GM19468 (cell line): ENCODE data around the gene CCR1.

ENCODE experiments used
- ATAC-seq: cut with Tn5 transposase; IDR thresholded peaks from one replicate; pipeline ENCODE4 v1.9.1; 2021; ENCODE audit warnings: mild to moderate bottlenecking, moderate library complexity, moderate number of reproducible peaks; ENCODE audit not compliant: unreplicated experiment; ENCODE audit errors: extremely low read depth

The CCR1 gene

GRCh38 chr3:46208167-46208704 lies at the start of gene CCR1:
TSS of gene CCR1 (minus strand) at chr3:46208313. CDS start at chr3:46204313, 4,000 bp downstream.
- peak; percentile 45 for ATAC-seq

- ATAC-seq = no peak
Measured at GRCh38 chr3:46252980-46253379, 44.9 kb upstream of the CCR1 start.

- no peak for ATAC-seq
Measured at GRCh38 chr3:46245146-46245545, 37.0 kb upstream of the CCR1 start.

- no peak for ATAC-seq
Measured at GRCh38 chr3:46243560-46243959, 35.4 kb upstream of the CCR1 start.

DNA sequence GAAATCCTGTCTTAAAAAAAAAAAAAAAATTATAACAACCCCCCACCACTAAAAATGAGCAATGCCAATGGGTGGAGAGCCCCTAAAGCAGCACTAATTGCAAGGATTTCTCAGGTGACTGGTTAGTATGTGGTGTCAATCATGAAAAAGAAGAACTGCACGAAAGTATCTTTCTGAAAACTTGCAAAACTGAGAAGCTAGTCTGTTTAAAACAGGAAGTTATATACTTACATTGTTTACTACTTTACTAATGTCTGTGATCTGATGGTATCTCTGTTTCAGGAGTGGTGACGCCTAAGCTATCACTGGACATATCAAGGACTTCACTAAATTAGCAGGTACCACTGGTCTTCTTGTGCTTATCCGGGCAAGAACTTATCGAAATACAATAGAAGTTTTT lies 34.0 kb upstream of the CCR1 start, which contains the start of gene CCR3:
TSS of gene CCR3 (plus strand) at position 341 of the 400 bp plus-strand sequence. CDS start 22,699 bp downstream, outside the sequence.
- peak; percentile 47 for ATAC-seq

DNA sequence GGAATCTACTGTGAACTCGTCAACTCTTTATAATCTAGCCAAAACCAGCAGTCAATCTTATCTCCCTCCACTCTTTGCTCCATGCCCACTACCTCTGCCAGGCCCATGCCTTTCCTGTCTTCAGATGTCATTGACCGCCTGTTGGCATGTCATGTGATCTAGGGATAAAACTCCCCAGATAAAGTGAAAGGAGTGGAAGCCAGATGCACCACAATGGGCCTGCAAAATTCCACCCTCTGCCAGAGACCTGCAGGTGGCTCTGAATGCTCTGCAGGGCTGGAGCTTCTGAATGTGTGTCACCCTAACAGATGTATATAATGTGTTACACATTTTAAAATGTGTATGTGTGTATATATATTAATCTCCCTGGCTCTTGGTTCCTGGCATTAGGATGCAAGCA lies 31.8 kb upstream of the CCR1 start:
- no peak for ATAC-seq

- no peak for ATAC-seq
Measured at GRCh38 chr3:46239301-46239938, 31.3 kb upstream of the CCR1 start.

- ATAC-seq = no peak
Measured at GRCh38 chr3:46238386-46238785, 30.3 kb upstream of the CCR1 start.

- no peak for ATAC-seq
Measured at GRCh38 chr3:46236294-46237054, 28.4 kb upstream of the CCR1 start.

DNA sequence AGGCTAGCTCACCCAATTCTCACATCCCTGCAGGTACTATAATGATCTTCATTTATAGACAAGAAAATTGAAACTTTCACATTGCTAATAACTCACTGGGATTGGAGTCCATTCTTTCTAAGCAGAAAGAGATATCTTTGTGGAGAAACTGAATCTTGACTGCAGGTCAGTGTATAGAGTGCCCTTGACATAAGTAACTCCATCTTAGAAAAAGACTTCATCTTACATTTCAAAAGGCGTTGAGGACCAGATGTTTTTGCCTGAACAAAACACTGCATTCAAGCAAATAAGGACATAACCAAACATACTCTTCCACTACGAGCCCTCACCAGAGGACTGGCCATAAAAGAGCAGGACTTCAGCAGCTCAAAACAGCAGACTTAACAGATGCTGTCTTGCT lies 27.3 kb upstream of the CCR1 start:
- ATAC-seq = no peak

DNA sequence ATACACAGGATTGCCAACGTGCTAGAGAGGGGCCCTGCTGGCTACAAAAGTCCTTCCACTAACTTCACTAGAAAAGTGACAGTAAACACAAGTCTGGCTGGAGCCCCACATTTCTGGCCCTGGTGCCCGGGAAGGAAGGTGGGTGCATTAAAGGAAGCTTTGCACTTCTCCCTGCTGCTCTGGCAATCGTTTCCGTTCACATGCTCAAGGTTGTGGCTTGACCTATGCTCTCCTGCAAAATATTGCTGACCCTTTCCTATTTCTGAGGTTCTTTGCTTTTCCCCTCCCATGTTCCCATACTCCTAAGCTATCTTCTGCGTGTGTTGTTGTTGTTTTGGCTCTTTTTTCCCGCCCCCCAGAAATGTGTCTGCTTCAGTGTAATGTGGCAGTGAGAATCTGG lies 25.1 kb upstream of the CCR1 start:
- ATAC-seq = no peak

- no peak for ATAC-seq
Measured at GRCh38 chr3:46231323-46231722, 23.2 kb upstream of the CCR1 start.

DNA sequence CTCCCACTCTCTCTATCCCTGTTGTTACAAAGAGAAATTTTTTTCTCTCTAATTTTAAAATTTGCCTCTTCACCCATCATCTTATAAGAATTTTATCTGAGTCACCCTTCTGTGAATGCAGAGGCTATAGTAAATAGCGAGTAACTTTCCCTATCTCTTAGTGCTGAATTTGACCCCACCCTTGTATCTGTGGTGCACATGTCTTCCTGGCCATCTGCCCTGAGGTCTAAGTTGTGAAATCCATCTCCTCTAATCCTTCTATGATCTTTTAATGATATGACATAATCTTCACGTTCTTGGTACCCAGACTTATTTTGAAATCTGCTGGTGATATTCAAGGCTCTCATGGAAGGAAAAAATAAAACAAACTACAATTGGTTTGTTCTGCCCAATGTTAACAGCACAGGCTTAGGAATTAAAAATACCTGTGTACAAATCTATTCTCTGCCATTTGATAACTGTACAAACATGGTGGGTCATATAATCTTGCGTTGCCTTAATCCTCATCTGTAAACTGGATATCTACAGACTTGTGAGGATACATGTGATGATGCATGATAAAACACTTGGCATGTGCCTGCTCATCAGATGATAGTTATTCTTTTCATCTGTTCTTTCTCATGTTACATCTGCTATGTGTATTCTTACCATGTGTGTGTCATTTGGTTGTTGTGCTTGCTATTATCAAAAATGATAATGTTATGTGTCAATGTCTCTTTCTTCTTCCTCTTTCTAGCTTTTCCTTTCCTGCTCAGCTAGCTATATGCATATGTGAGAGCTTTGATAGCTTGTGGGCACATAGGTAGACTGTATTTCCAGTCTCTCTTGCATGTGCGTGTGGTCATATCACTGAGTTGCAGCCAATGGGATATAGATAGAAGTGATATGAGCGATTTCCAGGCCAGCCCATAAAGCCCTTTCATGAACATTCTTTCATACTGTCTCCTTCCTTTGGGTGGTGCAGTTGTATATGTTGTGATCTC lies 20.4 kb upstream of the CCR1 start:
- no peak for ATAC-seq

- no peak for ATAC-seq
Measured at GRCh38 chr3:46222435-46223161, 14.5 kb upstream of the CCR1 start.

DNA sequence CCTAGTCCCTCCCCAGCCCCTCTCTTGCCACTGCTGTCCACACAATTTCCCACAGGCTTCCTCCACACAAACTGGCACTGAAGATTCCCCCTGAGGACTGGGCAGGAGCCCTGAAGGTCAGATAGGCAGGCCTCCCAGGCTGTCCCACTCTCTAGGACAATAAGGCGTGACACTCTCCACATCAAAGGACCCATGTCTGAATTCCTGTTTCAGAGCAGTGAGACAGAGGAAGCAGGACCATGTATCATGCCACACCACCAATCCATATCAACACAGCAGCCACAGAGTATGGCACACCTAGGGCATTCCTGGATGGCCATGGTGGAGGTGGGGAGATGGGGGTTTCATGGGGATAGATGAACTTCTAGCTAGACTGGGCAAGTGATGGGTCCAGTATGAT lies 13.8 kb upstream of the CCR1 start:
- ATAC-seq = no peak

DNA sequence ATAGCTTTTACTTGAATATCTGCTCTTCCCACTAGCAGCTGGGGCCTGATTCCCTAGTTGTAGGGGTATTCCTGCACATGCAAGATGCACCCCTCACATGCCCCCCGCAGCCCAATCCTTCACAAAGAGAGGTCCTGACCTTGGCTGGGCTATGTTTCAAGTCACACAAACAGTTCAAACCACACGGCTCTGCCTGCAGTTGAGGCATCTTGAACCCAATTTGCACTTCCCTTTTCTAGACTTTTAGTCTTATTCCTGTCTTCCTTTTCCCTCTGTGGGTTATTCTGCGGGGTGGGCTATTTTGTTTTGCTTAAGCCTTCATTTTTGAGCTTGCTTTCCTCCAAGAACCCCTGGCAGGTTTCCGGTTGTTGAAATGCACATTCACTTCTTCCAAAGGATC lies 13.3 kb upstream of the CCR1 start:
- ATAC-seq = no peak

DNA sequence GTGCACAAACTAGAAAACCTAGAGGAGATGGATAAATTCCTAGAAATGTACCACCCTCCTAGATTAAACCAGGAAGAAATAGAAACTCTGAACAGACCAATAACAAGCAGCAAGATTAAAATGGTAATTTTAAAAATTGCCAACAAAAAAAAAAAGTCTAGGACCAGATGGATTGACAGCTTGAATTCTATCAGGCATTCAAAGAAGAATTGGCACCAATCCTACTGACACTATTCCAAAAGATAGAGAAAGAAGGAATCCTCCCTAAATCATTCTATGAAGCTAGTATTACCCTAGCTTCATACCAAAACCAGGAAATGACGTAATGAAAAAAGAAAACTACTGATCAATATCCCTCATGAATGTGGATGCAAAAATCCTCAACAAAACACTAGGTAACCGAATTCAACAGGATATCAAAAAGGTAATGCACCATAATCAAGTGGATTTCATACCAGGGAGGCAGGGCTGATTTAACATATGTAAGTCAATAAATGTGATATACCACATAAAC lies 10.1 kb upstream of the CCR1 start:
- ATAC-seq = no peak

DNA sequence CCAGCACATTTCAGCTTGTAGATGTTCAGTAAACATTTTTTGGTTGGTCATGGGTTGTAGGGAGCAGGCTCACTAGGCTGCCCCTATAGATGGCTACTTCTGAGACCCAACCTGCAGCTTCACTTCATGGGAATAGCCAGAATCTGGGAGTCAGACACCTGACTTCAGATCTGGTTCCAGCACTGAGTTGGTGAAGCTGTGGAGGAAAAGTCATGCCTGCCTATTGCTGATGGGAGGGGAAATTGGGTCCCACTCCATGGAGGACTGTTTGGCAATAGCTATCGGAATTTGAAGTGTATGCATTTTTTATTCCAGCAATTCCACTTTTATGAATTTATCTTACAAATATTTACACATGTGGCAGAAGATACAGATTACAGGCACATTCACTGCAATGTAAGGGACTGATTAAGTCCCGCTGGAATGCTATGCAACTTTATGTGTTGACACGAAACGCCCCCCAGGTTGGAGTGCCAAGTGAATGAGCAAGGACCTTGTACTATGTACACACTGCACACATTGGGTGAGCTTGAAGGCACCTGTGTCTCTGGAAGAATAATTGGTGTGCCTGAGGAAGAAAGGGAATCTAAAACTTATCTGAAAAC lies 7.8 kb upstream of the CCR1 start:
- ATAC-seq = no peak

DNA sequence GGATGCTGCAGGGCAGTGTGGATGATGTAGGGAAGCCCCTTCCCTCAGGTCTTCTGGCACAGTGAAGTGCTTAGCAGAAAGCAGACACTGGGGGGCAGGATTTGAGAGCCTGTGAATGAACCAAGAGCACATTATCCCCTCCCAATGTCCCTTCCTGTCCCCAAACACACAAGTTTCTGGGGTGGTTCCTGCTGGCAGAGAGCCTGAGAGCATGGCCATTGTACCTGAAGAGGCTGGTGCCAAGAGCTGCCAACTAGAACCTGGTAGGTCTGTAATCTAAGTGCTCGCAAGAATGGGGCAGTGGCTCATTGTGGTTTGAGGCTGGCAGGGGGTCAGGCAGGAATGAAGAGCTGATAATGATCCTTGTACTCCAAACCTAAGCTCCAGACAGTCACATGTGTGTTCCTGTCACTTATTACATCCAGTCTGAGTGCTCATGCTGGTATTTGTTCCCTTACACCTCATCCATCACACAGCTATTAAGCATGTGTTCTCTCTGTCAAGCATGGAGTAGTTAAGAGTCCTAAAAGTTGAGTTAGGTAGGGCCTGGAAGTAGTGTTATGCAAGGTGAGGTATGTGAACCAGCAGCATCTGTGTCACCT lies 6.7 kb upstream of the CCR1 start:
- no peak for ATAC-seq
